ENCODE results near the gene PROM1.

The PROM1 gene

DNA sequence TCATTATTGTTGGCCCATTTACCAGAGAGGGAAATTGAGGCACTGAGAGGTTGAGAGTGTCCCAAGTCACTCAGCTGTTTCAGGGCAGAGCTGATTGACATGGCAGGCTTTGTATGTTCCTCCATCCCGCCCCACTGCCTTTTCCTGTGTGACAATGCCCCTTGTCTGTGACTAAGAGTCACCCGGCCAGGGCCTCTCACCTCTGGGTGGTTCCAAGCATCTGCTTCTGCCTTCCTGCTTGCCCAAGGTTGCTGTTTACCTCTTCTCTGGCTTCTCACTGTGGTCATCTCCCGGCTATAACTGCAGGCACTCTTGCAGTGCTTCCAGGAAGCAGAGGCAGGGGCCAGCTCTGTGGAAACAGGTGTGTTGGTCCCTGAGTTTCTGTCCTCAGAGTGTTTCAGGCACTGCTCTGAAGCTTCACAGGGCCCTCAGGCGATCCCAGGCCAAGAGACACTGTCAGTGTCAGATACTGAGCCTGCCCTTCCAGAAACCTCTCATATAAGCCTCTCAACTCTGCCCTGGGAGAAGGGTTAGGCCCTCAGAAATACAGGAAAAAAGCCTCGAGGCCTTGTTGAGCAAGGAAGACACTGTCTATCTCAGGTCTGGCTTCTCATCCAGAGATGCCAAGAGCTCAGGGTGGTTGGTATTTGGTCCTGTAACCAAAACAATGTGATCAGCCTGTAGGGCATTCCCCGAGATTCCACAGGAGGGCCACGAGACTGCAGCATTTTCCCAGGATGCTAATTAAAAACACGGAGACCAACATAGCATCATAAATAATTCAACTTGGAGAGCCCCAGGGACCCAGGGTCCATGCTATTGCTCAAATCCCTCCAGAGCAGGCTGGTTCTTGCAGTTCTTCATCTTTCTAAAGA is 42.0 kb upstream of the PROM1 start:
- no peak for DNase-seq (ENCODE audit: extremely low read depth, insufficient read length)
- H3K4me3 ChIP-seq (replicated peaks; ENCODE audit: low read depth, low read length), result no peak overlapping the region
- H3K27me3 ChIP-seq (replicated peaks; ENCODE audit: control insufficient read depth, insufficient read depth, low read length), result no peaks in the 10 kb centered on the region
- TF ChIP-seq, protein P1, sequence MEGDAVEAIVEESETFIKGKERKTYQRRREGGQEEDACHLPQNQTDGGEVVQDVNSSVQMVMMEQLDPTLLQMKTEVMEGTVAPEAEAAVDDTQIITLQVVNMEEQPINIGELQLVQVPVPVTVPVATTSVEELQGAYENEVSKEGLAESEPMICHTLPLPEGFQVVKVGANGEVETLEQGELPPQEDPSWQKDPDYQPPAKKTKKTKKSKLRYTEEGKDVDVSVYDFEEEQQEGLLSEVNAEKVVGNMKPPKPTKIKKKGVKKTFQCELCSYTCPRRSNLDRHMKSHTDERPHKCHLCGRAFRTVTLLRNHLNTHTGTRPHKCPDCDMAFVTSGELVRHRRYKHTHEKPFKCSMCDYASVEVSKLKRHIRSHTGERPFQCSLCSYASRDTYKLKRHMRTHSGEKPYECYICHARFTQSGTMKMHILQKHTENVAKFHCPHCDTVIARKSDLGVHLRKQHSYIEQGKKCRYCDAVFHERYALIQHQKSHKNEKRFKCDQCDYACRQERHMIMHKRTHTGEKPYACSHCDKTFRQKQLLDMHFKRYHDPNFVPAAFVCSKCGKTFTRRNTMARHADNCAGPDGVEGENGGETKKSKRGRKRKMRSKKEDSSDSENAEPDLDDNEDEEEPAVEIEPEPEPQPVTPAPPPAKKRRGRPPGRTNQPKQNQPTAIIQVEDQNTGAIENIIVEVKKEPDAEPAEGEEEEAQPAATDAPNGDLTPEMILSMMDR (IDR thresholded peaks at IDR 0.05; ENCODE audit: insufficient read depth, low read length, poor library complexity, severe bottlenecking), result no peak
- H3K36me3 ChIP-seq (ENCODE audit: control insufficient read depth, insufficient read depth, low read length), result no peaks in the 10 kb centered on the region

DNA sequence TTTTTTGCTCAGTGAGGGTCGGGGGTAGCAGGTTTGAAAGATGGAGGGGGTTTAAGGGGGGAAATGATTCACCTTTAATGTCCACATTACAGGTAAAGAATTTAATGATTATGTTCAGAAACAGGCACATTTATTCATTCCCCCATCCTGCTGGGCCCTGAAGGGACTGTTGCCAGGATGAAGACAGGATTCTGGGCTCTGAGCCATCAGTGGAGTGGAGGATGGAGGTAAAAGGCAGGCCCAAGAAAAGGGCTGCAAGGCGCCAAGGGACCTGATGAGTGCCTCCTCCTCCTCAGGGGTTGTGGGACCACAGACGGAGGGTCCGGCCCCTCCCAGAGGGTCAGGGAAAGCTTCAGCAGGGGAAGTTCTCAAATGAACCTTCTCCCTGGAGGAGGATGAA is 40.4 kb upstream of the PROM1 start:
- Histone ChIP-seq H3K27me3 (replicated peaks; ENCODE audit: control insufficient read depth, insufficient read depth, low read length) (no peaks in the 10 kb centered on the region), H3K36me3 (ENCODE audit: control insufficient read depth, insufficient read depth, low read length) (no peaks in the 10 kb centered on the region), H3K4me3 (replicated peaks; ENCODE audit: low read depth, low read length) (no peak overlapping the region)
- TF ChIP-seq, protein P1 (IDR thresholded peaks at IDR 0.05; ENCODE audit: insufficient read depth, low read length, poor library complexity, severe bottlenecking), result no peak
- no peak for DNase-seq (ENCODE audit: extremely low read depth, insufficient read length)

DNA sequence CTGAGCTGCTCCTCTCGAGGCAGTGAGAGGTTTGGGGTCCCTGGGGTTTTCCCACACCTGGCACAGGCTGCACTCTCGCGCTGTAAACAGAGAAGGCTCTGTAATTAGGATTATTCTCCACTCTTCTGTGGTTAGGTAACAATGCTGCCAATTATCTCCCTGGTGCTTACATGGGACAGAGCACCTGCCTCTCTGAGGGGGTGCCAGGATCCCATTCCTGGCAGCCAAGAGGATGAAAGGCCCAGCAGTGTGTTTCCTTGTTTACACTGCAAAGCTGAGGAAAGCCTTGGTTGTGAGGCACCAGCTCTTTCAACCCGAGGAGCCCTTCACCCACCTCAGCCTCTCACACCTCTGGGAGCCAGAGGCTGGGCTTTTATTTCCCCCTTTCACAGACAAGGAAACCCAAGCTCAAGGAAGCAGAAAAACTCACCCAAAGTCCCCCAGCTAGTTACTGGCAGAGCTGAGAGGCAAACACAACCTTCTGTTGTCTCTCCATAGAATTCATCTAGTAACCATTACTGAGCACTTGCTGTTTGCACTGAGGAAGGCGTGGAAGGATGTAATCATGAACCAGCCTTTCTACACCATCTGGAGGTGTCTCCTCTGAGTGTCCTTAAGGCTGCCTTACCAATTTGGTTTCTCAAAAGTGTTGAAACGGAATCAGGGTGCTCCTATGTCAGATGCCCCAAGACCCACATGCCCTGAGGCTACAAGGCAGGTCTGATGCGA is 39.7 kb upstream of the PROM1 start:
- Histone ChIP-seq H3K27me3 (replicated peaks; ENCODE audit: control insufficient read depth, insufficient read depth, low read length) (no peaks in the 10 kb centered on the region), H3K4me3 (replicated peaks; ENCODE audit: low read depth, low read length) (no peak overlapping the region), H3K36me3 (ENCODE audit: control insufficient read depth, insufficient read depth, low read length) (no peaks in the 10 kb centered on the region)
- TF ChIP-seq, protein P1 (IDR thresholded peaks at IDR 0.05; ENCODE audit: insufficient read depth, low read length, poor library complexity, severe bottlenecking), result no peak
- no peak for DNase-seq (ENCODE audit: extremely low read depth, insufficient read length)

DNA sequence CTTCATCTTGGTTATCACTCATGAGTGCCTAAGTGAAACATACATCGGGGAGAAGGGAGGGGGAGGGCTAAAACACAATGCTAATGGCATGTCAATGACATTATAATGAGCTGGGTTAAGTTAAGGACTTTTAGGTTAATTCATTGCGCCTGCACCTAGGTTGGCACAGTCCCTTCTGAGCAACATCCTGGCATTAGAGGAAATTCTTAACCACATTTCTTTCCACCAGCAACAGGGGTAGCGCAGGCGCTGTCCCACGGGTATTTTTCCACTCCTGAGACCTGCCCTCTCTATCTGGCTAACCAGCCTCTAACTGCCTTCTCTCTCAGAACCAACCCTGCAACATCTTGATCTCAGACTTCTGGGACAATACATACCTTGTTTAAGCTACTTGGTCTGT is 39.0 kb upstream of the PROM1 start:
- no peak for DNase-seq (ENCODE audit: extremely low read depth, insufficient read length)
- no peaks in the 10 kb centered on the region for H3K27me3 ChIP-seq (replicated peaks; ENCODE audit: control insufficient read depth, insufficient read depth, low read length)
- no peaks in the 10 kb centered on the region for H3K36me3 ChIP-seq (ENCODE audit: control insufficient read depth, insufficient read depth, low read length)
- no peak overlapping the region for H3K4me3 ChIP-seq (replicated peaks; ENCODE audit: low read depth, low read length)
- TF ChIP-seq, protein P1 (IDR thresholded peaks at IDR 0.05; ENCODE audit: insufficient read depth, low read length, poor library complexity, severe bottlenecking), result no peak

DNA sequence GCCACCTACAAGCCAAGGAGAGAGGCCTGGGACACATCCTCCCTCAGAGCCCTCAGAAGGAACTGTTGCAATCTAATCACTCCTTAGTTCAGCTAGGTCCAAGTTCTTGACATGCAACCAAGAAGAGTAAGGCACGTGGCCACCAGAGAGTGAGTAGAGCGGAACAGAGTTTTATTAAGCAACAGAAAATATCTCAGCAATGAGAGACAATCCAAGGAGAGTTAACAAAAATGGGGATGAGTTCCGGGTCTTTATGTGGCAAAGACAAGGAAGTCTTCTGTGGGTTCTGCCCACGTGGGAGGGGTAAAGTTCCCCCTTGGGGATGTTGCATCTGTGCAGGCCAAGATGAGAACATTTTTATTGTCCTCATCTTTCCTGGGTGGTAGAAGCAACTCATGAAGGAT is 38.5 kb upstream of the PROM1 start:
- DNase-seq (ENCODE audit: extremely low read depth, insufficient read length), result no peak
- Histone ChIP-seq H3K36me3 (ENCODE audit: control insufficient read depth, insufficient read depth, low read length) (no peaks in the 10 kb centered on the region), H3K4me3 (replicated peaks; ENCODE audit: low read depth, low read length) (no peak overlapping the region), H3K27me3 (replicated peaks; ENCODE audit: control insufficient read depth, insufficient read depth, low read length) (no peaks in the 10 kb centered on the region)
- TF ChIP-seq, protein P1 (IDR thresholded peaks at IDR 0.05; ENCODE audit: insufficient read depth, low read length, poor library complexity, severe bottlenecking), result no peak

All from GM06990 (cell line).